Retinal pigment epithelial cell (primary cell): ENCODE results near the gene LZTS2.

Source experiments
- DNase-seq: peaks from one replicate; pipeline ENCODE4 v3.0.0-alpha.2; 2010; ENCODE audit warnings: low read depth
- H3K4me3 ChIP-seq: 2 replicates; pipeline ENCODE4 v1.5.1; 2011; ENCODE audit warnings: mild to moderate bottlenecking, low read length, control low read depth, moderate library complexity
- TF ChIP-seq, protein P1 (sequence below): conservative IDR thresholded peaks from 2 replicates; pipeline ENCODE4 v1.5.1; 2011; ENCODE audit warnings: low read depth, low read length, control low read depth, inconsistent platforms

The LZTS2 gene

DNA sequence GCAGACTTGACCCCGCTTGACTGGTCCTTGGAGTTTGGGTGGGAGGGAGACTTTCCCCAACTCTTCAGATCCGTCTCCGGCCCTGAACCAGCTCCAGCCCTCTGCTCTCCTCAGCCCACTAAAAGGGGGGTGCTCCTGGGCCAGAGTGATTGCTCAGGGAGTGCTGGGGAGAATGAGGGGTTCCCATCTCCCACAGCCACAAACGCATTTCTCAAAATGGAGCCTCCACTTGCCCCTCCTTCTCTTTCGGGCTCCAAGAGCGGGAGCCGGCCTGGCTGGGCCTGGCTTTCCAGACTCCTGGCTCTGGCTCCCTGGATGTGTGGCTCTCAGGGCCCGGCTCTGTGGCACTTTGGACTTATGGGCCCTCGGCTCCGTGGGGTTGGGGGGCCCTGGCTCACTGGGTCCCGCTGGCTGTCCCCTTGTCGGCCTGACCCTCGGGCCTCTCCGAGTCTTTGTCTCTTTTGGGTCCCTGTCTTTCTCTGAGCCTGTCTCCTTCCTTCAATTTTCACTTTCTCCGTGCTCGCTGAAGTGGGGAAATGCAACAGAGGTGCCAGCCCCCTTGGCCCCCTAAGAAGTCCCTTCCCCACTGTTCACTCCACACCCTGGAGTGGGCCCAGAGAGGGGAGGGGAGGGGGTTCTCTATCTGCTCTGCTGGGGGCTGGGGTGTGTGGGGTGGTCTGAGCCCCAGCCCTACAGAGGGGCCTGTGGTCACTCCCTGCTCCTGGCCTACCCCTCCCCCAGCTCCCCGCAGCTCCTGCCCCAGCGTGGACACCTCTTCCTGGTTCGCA is 713 bp downstream of the LZTS2 start:
- TF ChIP-seq, protein P1, sequence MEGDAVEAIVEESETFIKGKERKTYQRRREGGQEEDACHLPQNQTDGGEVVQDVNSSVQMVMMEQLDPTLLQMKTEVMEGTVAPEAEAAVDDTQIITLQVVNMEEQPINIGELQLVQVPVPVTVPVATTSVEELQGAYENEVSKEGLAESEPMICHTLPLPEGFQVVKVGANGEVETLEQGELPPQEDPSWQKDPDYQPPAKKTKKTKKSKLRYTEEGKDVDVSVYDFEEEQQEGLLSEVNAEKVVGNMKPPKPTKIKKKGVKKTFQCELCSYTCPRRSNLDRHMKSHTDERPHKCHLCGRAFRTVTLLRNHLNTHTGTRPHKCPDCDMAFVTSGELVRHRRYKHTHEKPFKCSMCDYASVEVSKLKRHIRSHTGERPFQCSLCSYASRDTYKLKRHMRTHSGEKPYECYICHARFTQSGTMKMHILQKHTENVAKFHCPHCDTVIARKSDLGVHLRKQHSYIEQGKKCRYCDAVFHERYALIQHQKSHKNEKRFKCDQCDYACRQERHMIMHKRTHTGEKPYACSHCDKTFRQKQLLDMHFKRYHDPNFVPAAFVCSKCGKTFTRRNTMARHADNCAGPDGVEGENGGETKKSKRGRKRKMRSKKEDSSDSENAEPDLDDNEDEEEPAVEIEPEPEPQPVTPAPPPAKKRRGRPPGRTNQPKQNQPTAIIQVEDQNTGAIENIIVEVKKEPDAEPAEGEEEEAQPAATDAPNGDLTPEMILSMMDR, result no peak
- no peak for DNase-seq
- H3K4me3 ChIP-seq, result peak overlapping the region; percentile 87

DNA sequence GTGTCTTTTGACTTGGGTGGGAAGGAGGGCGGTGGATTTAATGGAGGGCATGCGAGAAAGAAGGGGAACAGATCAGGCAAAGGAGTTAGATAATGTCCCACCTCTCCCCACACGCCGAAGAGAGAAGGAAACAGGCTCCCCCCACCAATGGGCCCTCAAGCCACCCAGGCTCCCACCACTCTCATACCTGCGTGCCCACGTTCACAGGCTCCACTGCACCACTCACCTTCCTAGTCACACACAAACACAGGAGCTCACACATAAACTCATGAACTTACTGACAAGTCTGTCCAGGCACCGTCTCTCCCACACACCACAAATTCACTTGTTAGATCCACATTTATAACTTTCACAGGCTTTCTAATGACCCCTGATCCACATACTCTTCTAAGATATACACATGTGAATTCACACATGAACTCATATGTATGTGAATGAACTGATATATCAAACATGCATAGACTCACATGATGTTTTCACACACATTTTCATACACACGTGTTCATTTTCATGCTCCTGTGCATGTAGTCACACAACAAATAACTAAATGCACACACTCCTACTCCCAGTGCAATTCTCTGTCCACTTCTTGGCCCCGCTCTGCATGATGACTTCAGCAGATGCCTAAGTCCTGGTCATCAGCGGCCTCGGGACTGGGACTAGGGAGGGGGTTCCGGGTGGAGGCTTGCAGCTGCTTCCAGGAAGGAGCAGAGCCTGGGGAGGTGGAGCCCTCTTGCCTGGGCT is 1.5 kb downstream of the LZTS2 start:
- peak; percentile 67 for DNase-seq
- H3K4me3 ChIP-seq, result peak overlapping the region; percentile 87

DNA sequence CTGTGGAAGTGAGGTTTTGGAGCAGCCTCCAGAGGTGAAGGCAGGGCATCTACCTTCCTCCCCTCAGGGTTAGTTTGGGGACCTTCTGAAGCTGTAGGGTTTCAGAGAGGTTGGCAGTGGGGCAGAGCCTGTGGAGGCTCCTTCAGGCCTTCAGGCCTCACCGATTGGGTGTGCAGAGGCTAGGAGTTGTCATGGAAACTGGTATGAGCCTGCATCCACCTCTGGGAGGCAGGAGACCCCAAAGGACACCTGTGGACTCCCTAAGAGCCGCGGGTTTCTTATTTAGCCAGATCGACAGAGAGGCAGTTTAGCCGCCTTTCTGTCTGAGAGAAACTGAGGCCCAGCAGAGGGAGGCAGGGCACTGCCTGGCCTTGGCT is 2.0 kb downstream of the LZTS2 start:
- DNase-seq, result no peak
- TF ChIP-seq, protein P1, result no peak
- peak overlapping the region; percentile 87 for H3K4me3 ChIP-seq

More for the DNA sequence above, 1.5 kb downstream of the LZTS2 start:
- TF ChIP-seq, protein P1, result no peak

DNA sequence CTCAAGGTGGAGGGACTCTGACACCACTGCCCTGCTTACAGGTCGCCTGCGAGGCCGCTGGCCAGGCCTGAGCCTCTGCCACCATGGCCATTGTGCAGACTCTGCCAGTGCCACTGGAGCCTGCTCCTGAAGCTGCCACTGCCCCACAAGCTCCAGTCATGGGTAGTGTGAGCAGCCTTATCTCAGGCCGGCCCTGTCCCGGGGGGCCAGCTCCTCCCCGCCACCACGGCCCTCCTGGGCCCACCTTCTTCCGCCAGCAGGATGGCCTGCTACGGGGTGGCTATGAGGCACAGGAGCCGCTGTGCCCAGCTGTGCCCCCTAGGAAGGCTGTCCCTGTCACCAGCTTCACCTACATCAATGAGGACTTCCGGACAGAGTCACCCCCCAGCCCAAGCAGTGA is 2.8 kb downstream of the LZTS2 start:
- no peak overlapping the region for H3K4me3 ChIP-seq
- DNase-seq, result no peak
- TF ChIP-seq, protein P1, result no peak

DNA sequence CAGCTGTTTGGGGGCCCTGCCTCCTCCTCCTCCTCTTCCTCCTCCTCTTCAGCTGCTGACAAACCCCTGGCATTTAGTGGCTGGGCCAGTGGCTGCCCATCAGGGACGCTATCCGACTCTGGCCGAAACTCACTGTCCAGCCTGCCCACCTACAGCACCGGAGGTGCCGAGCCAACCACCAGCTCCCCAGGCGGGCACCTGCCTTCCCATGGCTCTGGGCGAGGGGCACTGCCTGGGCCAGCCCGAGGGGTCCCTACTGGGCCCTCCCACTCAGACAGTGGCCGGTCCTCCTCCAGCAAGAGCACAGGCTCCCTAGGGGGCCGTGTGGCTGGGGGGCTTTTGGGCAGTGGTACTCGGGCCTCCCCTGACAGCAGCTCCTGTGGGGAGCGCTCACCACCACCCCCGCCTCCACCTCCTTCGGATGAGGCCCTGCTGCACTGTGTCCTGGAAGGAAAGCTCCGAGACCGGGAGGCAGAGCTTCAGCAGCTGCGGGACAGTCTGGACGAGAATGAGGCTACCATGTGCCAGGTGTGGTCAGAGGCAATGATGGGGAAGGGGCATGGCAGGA is 4.1 kb downstream of the LZTS2 start:
- H3K4me3 ChIP-seq, result no peak overlapping the region
- TF ChIP-seq, protein P1, result no peak
- no peak for DNase-seq

DNA sequence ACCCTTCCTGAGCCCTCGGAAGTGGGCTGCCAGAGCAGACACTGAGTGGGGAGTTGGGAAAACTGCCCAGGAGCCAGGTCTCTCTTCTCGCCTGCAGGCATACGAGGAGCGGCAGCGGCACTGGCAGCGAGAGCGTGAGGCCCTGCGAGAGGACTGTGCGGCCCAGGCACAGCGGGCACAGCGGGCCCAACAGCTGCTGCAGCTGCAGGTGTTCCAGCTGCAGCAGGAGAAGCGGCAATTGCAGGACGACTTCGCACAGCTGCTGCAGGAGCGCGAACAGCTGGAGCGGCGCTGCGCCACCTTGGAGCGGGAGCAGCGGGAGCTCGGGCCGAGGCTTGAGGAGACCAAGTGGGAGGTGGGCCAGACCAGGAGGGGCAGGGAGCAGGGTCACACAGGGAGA is 5.8 kb downstream of the LZTS2 start:
- DNase-seq, result no peak
- no peak overlapping the region for H3K4me3 ChIP-seq
- TF ChIP-seq, protein P1, result no peak
